ENCODE data around the gene COL25A1. TPM values are rescaled to one million over a fixed set of nuclear protein-coding genes. Genes with fewer than 3 reads are reported as not detected.

COL25A1 gene
- total and polyA plus RNA-seq, 2 donors (not counting 3 experiments of a cell fraction or from before 2014, with no cell fraction given): 0.21 to 3.5 TPM

DNA sequence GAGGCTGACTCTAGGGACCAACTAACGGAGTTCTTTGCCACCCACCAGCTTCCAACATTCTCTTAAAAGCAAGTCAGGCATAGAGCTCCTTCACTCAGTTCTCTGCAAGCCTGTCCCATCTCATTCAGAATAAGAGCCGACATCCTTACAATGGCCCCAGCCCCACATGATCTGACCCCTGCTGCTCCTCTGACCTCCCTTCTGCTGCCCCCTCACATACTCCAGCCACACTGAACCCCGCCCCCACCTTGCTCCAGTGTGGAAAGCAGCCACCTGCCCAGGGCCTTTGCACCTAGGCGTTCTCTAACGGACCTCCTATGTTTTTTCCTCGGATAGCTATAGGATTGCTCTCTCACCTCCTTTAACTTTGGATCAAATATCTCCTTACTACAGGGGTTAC is 396.5 kb downstream of the COL25A1 start:
- no peak overlapping the region for H3K4me3 ChIP-seq (replicated peaks in 1 of 3; ENCODE audit: insufficient read depth in 1 of 3, low read depth in 1 of 3, low read length in 3 of 3)
- no peaks in the 10 kb centered on the region for H3K9me1 ChIP-seq (replicated peaks; ENCODE audit: control insufficient read depth, extremely low read depth, insufficient read depth, low read length)
- dilution Hi-C loops (cut with MboI; ENCODE audit: extremely low pct_ligation_motif_present, low sequenced_read_pairs) (no loop called here), intact Hi-C loops (cut with micrococcal nuclease) (no loop called here)
- TF ChIP-seq, protein P1, sequence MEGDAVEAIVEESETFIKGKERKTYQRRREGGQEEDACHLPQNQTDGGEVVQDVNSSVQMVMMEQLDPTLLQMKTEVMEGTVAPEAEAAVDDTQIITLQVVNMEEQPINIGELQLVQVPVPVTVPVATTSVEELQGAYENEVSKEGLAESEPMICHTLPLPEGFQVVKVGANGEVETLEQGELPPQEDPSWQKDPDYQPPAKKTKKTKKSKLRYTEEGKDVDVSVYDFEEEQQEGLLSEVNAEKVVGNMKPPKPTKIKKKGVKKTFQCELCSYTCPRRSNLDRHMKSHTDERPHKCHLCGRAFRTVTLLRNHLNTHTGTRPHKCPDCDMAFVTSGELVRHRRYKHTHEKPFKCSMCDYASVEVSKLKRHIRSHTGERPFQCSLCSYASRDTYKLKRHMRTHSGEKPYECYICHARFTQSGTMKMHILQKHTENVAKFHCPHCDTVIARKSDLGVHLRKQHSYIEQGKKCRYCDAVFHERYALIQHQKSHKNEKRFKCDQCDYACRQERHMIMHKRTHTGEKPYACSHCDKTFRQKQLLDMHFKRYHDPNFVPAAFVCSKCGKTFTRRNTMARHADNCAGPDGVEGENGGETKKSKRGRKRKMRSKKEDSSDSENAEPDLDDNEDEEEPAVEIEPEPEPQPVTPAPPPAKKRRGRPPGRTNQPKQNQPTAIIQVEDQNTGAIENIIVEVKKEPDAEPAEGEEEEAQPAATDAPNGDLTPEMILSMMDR (IDR thresholded peaks at IDR 0.05; ENCODE audit: extremely low read depth in 1 of 2, insufficient read depth in 1 of 2, low read depth in 1 of 2, low read length in 2 of 2): no peak
- TF ChIP-seq POLR2A (IDR thresholded peaks at IDR 0.05; ENCODE audit: low read depth, low read length): no peak
- TF ChIP-seq JUN (IDR thresholded peaks at IDR 0.05; ENCODE audit: borderline replicate concordance, insufficient read depth, insufficient read length, low read depth): no peak
- TF ChIP-seq MAX (IDR thresholded peaks at IDR 0.05; ENCODE audit: insufficient read depth, insufficient read length): no peak
- TF ChIP-seq MYC (IDR thresholded peaks at IDR 0.05; ENCODE audit: low read depth, low read length): no peak
- no peak for TF ChIP-seq POLR2AphosphoS5 (IDR thresholded peaks at IDR 0.05; ENCODE audit: insufficient read depth, low read depth, low read length)
- TF ChIP-seq EZH2 (IDR thresholded peaks at IDR 0.05; ENCODE audit: borderline replicate concordance, low read depth, low read length, severe bottlenecking): no peak
- no peak for TF ChIP-seq GATA2 (IDR thresholded peaks at IDR 0.05; ENCODE audit: insufficient read depth, insufficient read length, low read depth, low read length)
- no peak for TF ChIP-seq FOS (IDR thresholded peaks at IDR 0.05; ENCODE audit: borderline replicate concordance, insufficient read depth, low read length)
- H3K4me2 ChIP-seq (ENCODE audit: insufficient read depth, low read length): no peak overlapping the region
- H4K20me1 ChIP-seq (replicated peaks; ENCODE audit: control insufficient read depth, extremely low read depth, insufficient read depth, low read length): no peaks in the 10 kb centered on the region
- H3K9ac ChIP-seq (replicated peaks; ENCODE audit: extremely low read depth, insufficient read depth, low read length): no peak overlapping the region
- ChIA-PET POLR2A (no interaction called here), CTCF (interaction anchor here (0.6 kb wide), 1 partner anchor 45 kb away, joined by 3 read pairs; no protein-coding TSS in a partner anchor)
- BruUV-seq (replicated peaks): no TSS peak
- peaks cover 0 to 4% of the 10 kb centered on the region in 2 experiments for H3K27me3 ChIP-seq (ENCODE audit: control insufficient read depth in 2 of 2, insufficient read depth in 2 of 2, low read length in 2 of 2)
- no peaks in the 10 kb centered on the region for H3K9me3 ChIP-seq (replicated peaks; ENCODE audit: control insufficient read depth, insufficient read depth, low read length)
- DNase-seq (ENCODE audit: low read depth, low spot score): no peak
- H3K79me2 ChIP-seq (ENCODE audit: control insufficient read depth, insufficient read depth, low read length): no peaks in the 10 kb centered on the region
- H3K27ac ChIP-seq (ENCODE audit: insufficient read depth, low read depth, low read length): no peak overlapping the region
- H3K4me1 ChIP-seq (ENCODE audit: control insufficient read depth, extremely low read depth, insufficient read depth, low read length): no peaks in the 10 kb centered on the region
- no peaks in the 10 kb centered on the region for H3K36me3 ChIP-seq (ENCODE audit: control insufficient read depth in 2 of 2, extremely low read depth in 1 of 2, insufficient read depth in 2 of 2, low read length in 2 of 2)
- H2AFZ ChIP-seq (ENCODE audit: low read depth, low read length): no peak overlapping the region
- FAIRE-seq: no peak
